Measurements from ENCODE around the gene CFL2.
"Not testable (repeated sequence)": the region's sequence is repeated elsewhere in the genome, so short reads cannot be mapped to it uniquely, and the experiment has no call there.

The CFL2 gene

GRCh38 chr14:34711169-34711568, 3.2 kb downstream of the CFL2 start:
- DNase-seq: peak; percentile 35

- no peak for DNase-seq
Measured at GRCh38 chr14:34710744-34711143, 3.6 kb downstream of the CFL2 start.

- DNase-seq: no peak
Measured at GRCh38 chr14:34710006-34710405, 4.4 kb downstream of the CFL2 start.

- DNase-seq: no peak
Measured at GRCh38 chr14:34707722-34708121, 6.7 kb downstream of the CFL2 start.

DNA sequence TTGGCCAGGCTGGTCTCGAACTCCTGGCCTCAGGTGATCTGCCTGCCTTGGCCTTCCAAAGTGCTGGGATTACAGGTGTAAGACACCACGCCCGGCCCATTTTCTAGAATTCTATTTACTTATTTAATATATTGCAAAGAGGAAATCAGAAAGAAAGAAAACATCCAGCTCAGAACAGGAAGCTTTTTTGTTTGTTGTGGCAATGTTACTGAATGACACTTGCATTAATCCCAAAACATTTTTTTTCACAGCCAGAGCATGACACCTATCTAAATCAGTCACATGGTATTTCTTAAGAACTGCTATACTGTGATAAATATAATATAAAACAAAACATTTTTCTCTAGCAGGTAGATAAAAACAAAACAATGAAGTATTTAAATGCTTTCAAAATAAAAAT, 12.6 kb downstream of the CFL2 start:
- DNase-seq: no peak

DNA sequence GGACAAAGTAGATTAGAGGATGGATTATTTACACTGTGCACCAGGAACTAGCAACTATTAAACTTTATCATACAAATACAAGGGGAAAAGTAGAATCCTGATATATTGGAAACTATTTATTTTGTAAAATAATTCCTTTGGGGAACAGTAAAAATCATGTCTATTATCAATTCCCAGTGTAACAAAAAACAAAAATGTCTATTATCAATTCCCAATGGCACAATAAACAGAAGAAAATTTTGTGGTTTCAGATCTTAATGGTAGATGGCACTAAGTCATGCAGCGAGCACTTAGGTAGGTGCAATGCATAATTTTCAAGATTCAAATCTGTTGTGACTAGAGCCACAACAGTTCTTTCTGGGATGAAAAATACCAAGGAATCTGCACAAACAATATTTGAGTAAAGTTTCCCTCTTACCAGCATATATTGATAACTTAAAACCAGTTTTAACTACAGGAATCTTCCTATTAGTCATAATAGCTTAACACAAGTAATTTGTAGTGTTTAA, 13.7 kb downstream of the CFL2 start:
- no peak for DNase-seq

DNA sequence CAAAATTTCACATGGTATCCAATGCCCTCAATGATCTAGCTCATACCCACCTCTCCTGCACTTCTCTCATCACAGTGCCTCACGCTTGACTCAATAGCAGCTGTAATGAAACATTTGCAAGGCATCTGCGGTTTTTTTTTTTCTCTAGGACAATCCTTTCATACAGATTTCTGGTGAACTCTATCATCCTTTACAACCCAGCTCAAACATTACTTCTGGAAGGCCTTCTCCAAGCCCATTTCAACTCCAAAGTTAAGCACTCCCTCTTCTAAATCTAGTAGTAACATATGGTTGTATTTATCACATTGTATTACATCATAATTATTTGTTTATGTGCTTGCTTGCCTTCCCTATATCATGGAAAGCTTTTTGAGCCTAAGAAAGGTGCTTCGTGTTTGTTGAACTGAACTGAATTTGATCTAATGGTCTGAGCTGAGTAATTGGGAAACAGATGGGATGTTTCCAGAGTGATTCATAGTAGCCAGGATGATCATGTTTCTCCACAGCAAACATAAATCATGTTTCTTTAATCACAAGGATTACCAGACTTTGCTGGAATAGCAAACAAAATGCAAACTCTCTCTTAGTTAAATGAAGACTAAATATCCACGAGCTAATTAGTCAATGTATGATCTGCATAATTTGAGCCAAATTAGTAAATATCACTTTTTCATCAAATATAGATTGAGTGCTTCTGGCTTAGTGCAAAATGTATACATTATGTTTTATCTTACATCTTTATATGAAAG, 14.3 kb downstream of the CFL2 start:
- DNase-seq: no peak

GRCh38 chr14:34694216-34694615, 20.2 kb downstream of the CFL2 start:
- DNase-seq: not testable (repeated sequence)

GRCh38 chr14:34693228-34693939, 21.0 kb downstream of the CFL2 start:
- no peak for DNase-seq

DNA sequence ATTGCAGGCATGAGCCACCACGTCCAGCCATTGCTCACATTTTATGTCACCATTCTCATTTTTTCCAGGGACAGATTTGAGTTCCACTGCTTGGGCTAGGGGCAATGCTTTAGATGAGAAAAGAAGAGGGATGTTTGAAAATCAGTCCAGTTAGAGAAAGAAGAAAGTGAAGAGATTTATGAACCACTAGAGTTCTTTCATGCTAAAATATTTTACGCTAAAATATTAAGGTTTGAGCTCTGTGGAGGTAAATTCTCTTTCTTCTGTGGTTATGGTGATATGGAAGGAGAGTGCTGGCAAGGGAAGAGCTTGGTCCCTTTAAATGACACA, 21.5 kb downstream of the CFL2 start:
- DNase-seq: no peak

GRCh38 chr14:34692348-34692747, 22.0 kb downstream of the CFL2 start:
- DNase-seq: no peak

DNA sequence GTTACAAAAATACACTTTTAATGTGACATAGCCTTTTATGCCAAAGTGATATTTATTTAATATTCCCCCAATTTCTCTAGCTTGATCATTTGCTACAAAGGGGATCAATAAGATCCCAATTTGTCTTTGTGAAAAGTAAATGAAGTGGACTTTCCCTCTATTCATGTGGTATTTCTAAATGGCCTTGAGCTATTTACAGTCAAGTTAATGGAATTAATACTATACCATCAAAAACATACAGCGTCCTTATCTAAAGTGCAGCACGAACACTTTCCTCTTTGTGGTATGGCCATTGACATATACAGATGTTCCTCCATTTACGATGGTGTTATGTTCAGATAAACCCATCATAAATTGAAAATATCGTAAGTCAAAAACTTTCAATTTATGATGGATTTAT, 23.2 kb downstream of the CFL2 start:
- no peak for DNase-seq

GRCh38 chr14:34688470-34689206, 25.8 kb downstream of the CFL2 start:
- DNase-seq: no peak

DNA sequence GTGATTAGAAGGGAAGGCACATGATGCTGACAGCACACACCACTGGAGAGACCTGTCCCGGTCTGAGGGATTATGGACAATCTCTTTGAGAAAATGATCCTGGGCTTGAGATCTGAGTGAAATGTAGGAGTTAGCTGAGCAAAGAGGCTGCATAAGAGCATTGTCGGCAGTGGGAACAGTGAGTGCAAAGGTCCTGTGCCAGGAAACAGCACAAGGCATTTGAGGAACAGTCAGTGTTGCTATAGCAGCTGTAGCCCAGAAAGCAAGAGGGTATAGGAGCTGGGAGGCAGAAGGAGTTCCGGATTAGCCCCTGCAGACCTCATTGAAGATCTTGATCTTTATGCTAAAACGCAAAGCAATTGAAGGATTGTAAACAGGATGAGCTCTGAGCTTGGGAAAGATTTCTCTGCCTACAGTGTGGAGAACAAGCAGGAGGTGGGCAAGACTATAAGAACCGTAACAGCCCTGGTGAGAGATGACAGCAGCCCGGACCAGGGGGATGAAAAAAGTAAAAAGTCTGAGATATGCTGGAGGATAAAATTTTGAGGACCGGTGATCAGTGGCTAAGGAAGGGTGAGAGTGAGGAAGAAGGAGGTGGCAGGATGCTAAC, 28.5 kb downstream of the CFL2 start:
- no peak for DNase-seq

DNA sequence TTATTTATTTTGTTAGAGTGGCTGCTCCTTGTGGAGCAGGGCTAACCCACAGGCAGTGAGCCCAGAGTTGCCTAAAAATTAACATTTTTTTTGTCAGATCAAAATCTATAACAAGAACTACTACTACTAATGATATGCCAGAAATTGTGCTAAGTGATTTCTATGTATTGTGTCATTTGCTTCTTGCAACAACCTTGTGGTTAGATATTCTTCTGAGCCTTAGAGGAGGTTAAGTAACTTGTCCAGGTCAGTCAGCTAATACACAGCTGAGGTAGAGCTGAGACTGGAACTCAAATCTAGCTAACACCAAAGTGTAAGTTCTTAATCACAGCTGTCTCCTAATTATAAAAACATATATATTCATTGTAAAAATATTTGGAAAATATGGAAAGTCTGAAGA, 29.8 kb downstream of the CFL2 start:
- no peak for DNase-seq

GRCh38 chr14:34682787-34683321, 31.5 kb downstream of the CFL2 start:
- DNase-seq: no peak

DNA sequence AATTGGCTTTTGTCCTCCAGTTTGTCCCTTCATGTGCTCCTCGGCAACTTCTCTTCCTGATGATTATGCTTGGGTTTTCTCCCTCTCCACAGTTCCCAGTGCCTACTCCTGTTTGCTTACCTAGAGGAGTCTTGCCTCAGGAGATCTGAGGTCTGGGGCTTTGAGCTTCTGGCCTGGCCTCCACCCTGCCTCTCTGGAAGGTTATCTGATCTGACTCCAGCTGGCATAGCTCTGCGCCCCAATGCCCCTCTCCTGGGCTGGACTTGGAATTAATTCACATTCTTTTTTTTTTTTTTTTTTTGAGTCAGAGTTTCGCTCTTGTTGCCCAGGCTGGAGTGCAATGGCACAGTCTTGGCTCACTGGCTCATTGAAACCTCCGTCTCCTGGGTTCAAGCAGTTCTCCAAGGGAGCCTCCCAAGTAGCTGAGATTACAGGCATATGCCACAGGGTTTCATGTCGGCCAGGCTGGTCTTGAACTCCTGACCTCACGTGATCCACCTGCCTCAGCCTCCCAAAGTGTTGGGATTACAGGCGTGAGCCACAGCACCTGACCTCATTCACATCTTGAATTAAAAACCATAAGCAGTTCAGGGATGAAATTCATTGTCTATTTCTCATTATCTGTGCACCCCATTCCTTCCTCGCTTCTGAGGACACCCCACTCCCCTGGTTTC, 33.5 kb downstream of the CFL2 start:
- DNase-seq: no peak

DNA sequence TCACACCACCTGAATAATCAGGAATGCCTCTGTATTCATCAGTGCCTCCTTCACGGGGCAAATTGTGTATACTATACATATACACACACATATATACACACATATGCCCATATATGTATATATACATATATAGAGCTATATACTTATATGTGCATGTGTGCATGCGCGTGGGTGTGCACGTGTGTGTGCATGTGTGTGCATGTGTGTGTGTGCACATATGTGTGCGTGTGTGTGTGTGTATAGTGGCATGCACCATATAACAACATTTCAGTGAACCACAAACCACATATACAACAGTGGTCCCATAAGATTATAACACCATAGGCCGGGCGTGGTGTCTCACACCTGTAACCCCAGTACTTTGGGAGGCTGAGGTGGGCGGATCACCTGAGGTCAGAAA, 35.7 kb downstream of the CFL2 start:
- DNase-seq: no peak

GRCh38 chr14:34678306-34678705, 36.1 kb downstream of the CFL2 start:
- DNase-seq: no peak

DNA sequence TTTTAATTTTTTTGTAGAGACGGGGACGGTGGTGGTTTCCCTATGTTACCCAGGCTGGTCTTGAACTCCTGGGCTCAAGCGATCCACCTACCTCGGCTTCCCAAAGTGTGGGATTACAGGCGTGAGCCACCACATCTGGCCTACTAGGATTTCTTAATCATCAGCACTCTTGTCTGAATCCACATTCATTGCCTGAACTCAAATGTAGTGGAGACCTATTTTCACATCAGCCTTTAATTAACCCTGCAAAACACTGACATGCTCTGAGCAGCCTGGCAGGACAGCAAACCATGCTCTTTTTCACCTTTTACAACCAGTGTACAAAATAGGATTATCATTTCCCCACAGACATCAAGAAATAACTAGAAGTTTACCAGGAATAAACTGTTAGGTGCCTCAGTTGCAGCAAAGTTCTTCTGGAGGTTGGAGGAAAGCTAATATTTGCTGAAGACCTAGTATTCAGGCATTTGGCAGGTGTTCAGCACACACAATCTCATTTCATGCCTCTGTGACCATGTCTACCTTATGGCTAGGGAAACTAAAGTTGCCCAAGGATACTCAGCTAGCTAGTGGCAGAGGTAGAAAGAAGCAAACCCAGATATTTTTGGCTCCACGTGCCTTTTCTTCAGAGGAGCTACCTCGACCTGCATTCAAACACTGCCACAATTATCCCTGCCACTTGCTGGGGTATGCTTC, 37.7 kb downstream of the CFL2 start:
- DNase-seq: no peak

DNA sequence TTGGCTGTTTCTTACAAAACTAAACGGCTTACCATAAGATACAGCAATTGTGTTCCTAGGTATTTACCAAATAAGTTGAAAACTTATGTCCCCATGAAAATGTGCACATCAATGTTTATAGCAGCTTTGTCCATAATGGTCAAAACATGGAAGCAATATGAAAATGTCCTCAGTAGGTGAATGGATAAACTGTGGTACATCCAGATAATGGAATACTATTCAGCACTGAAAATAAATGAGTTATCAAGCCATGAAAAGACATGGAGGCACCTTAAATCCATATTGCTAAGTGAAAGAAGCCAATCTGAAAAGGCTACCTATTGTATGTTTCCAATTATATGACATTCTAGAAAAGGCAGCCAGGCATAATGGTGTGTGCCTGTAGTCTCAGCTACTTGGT, 40.7 kb downstream of the CFL2 start:
- DNase-seq: no peak

DNA sequence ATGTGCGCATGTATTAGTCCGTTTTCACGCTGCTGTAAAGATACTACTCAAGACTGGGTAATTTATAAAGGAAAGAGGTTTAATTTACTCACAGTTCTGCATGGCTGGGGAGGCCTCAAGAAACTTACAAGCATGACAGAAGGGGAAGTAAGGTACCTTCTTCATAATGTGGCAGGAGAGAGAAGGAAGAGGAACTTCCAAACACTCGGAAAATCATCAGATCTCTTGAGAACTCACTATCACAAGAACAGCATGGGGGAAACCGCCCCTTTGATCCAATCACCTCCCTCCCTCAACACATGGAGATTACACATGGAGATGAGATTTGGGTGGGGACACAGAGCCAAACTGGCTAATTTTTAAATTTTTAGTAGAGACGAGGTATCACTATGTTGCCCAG, 42.7 kb downstream of the CFL2 start:
- no peak for DNase-seq

Measured in COR-L47 (cell line).